ENCODE data around the gene PLK5. TPM values are rescaled to one million over a fixed set of nuclear protein-coding genes. Genes with fewer than 3 reads are reported as not detected.
A peak's percentile ranks its signal among the peaks of the same experiment; 100 is the strongest.

PLK5 gene
- total RNA-seq, 1 experiment from 2014 or later = 0.57 TPM

DNA sequence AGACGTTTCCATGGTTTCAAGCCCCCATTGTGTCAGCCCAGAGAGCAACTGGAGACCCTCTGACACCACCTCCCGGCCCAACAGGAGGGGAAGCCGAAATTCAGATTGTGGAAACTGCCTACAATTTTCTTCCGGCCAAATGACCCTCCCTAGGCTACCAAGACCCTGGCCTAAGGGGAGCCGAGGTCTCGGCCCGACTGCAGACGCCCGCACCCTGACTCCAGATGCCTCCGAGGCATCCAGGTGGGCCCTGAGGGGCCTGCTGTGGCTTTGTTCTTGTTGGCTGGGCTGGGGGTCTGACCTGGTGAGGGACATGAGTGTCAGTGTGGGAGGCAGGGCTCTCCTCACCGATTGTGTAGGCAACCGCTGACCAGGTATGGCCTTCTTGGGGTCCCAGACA lies 34.7 kb downstream of the PLK5 start:
- H4K20me1 ChIP-seq (ENCODE audit: control insufficient read depth, insufficient read depth, insufficient read length) = no peaks in the 10 kb centered on the region
- H3K9me3 Mint-ChIP-seq = no peaks in the 10 kb centered on the region

More for the DNA sequence above, 34.7 kb downstream of the PLK5 start:
- Histone ChIP-seq H3K79me1 (ENCODE audit: insufficient read depth, low read depth, low read length, poor library complexity, severe bottlenecking) (peaks cover 6% of the 10 kb centered on the region), H3K4me1 (ENCODE audit: insufficient read depth, low read length) (no peaks in the 10 kb centered on the region), H2AK5ac (ENCODE audit: insufficient read length, low read length) (no peak overlapping the region), H3K4ac (ENCODE audit: low read depth, low read length) (no peak overlapping the region), H3K9me3 (ENCODE audit: control insufficient read depth, low read depth, low read length) (no peaks in the 10 kb centered on the region), H2AFZ (ENCODE audit: low read length) (no peak overlapping the region), H2BK20ac (ENCODE audit: low read depth, low read length, poor library complexity, severe bottlenecking) (no peak overlapping the region), H3K23me2 (ENCODE audit: insufficient read length, low read depth, low read length, poor library complexity, severe bottlenecking) (no peaks in the 10 kb centered on the region), H3K23ac (ENCODE audit: insufficient read length, low read depth, low read length) (no peak overlapping the region), H4K5ac (ENCODE audit: insufficient read length, low read depth, low read length) (no peak overlapping the region), H3K18ac (ENCODE audit: insufficient read length, low read depth, low read length) (no peak overlapping the region), H3K4me2 (ENCODE audit: insufficient read depth, insufficient read length, low read length) (no peak overlapping the region), H3T11ph (ENCODE audit: low read length) (no peak overlapping the region), H2BK120ac (ENCODE audit: low read depth, low read length, poor library complexity, severe bottlenecking) (no peak overlapping the region), H2BK5ac (ENCODE audit: insufficient read length, low read length) (no peak overlapping the region), H3K14ac (ENCODE audit: insufficient read depth, low read length) (no peak overlapping the region), H3K27ac (ENCODE audit: insufficient read length, low read depth, low read length) (no peak overlapping the region), H4K8ac (replicated peaks; ENCODE audit: insufficient read length, low read depth, low read length) (no peak overlapping the region), H3K56ac (ENCODE audit: insufficient read length, low read depth, low read length) (no peak overlapping the region), H4K91ac (ENCODE audit: insufficient read length, low read depth, low read length) (no peak overlapping the region), H3K9ac (ENCODE audit: extremely low read depth, insufficient read length, low read length) (no peak overlapping the region), H3K27me3 (ENCODE audit: insufficient read depth, low read length) (no peaks in the 10 kb centered on the region), H2BK15ac (ENCODE audit: low read depth, low read length) (no peak overlapping the region), H2BK12ac (ENCODE audit: insufficient read length, low read depth, low read length) (no peak overlapping the region), H3K79me2 (ENCODE audit: insufficient read depth, low read length) (peaks cover 19% of the 10 kb centered on the region; the same call in 1 of the 2 replicates)
- no peaks in the 10 kb centered on the region for H3K27me3 Mint-ChIP-seq (ENCODE audit: low read depth)
- 0 out of 4 replicates have a peak, but pooled peaks cover 0 to 2% of the 10 kb centered on the region in 2 experiments for H3K4me1 Mint-ChIP-seq
- no peak overlapping the region for H3K4me3 Mint-ChIP-seq
- no peak for DNase-seq
- TF ChIP-seq, protein P1, sequence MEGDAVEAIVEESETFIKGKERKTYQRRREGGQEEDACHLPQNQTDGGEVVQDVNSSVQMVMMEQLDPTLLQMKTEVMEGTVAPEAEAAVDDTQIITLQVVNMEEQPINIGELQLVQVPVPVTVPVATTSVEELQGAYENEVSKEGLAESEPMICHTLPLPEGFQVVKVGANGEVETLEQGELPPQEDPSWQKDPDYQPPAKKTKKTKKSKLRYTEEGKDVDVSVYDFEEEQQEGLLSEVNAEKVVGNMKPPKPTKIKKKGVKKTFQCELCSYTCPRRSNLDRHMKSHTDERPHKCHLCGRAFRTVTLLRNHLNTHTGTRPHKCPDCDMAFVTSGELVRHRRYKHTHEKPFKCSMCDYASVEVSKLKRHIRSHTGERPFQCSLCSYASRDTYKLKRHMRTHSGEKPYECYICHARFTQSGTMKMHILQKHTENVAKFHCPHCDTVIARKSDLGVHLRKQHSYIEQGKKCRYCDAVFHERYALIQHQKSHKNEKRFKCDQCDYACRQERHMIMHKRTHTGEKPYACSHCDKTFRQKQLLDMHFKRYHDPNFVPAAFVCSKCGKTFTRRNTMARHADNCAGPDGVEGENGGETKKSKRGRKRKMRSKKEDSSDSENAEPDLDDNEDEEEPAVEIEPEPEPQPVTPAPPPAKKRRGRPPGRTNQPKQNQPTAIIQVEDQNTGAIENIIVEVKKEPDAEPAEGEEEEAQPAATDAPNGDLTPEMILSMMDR (conservative IDR thresholded peaks at IDR 0.05) = no peak
- peak overlapping the region in 2 of 3 experiments; percentile 19 to 35; a peak in 4 of 7 replicates for H3K27ac Mint-ChIP-seq
- peaks cover 2 to 44% (median 35%) of the 10 kb centered on the region in 3 experiments; a peak in 6 of 7 replicates for H3K36me3 Mint-ChIP-seq (ENCODE audit: insufficient read depth in 1 of 3, low read depth in 3 of 3)
- no CpG with 5 or more reads among the region's 12 CpGs for WGBS (ENCODE audit: extremely low coverage, insufficient read length, low lambda C conversion rate)
